ENCODE data around the gene MAN2A1.
"Not testable (repeated sequence)": the region's sequence is repeated elsewhere in the genome, so short reads cannot be mapped to it uniquely, and the experiment has no call there.

The MAN2A1 gene

GRCh38 chr5:109876941-109877669 lies 187.4 kb downstream of the MAN2A1 start:
- FAIRE-seq (peak; percentile 64), DNase-seq (ENCODE audit: insufficient read length, low spot score) (peak; percentile 19)
- no peak for TF ChIP-seq POLR2A (IDR thresholded peaks at IDR 0.05; ENCODE audit: low read depth, low read length)

DNA sequence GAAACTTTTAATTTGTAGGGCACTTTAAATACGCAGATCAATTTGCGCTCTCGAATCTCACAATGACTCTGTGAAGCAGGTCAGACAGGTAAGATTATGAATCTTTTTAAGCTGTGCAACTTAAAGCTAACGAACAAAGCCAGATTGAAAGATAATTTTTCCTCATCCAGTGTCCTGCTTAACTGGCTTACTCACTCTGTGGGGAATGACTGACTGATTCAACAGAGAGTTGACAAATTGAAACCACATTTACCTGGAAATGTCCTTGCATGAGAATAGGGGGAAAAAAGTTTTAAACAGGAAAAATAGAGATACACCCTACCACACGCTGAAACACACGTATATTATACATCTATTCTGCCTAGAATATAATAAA lies 187.9 kb downstream of the MAN2A1 start:
- no peak for TF ChIP-seq POLR2A (IDR thresholded peaks at IDR 0.05; ENCODE audit: low read depth, low read length)
- peak; percentile 60 for FAIRE-seq
- no peak for DNase-seq (ENCODE audit: insufficient read length, low spot score)

- FAIRE-seq, result no peak
- TF ChIP-seq POLR2A (IDR thresholded peaks at IDR 0.05; ENCODE audit: low read depth, low read length), result no peak
- no peak for DNase-seq (ENCODE audit: insufficient read length, low spot score)
These were observed 189.2 kb downstream of the MAN2A1 start for GRCh38 chr5:109878887-109879286.

- FAIRE-seq (no peak), DNase-seq (ENCODE audit: insufficient read length, low spot score) (no peak)
- no peak for TF ChIP-seq POLR2A (IDR thresholded peaks at IDR 0.05; ENCODE audit: low read depth, low read length)
These were observed 191.4 kb downstream of the MAN2A1 start for GRCh38 chr5:109880907-109881685.

GRCh38 chr5:109882546-109882945 lies 192.8 kb downstream of the MAN2A1 start:
- DNase-seq (ENCODE audit: insufficient read length, low spot score), result no peak
- FAIRE-seq, result no peak
- no peak for TF ChIP-seq POLR2A (IDR thresholded peaks at IDR 0.05; ENCODE audit: low read depth, low read length)

DNA sequence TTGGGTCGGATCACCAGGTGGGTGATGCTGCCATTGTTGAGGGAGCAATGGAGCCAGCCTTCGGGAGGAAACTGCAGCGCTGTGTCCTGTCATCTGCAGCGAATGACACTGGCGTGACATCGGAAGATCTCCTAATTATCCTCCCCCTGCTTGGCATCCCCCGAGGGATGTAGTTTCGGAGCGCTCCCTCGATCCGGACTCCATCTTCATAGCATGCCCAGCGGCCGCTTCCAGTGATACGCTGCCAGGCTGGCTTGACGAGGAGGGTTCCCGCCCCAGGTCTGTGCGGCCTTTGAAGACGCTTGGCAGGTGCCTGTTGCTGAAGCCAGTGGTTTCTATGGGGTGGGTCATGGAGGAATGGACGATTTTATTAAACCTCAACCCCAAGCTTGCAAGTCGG lies 194.9 kb downstream of the MAN2A1 start:
- no peak for DNase-seq (ENCODE audit: insufficient read length, low spot score)
- no peak for TF ChIP-seq POLR2A (IDR thresholded peaks at IDR 0.05; ENCODE audit: low read depth, low read length)
- no peak for FAIRE-seq

DNA sequence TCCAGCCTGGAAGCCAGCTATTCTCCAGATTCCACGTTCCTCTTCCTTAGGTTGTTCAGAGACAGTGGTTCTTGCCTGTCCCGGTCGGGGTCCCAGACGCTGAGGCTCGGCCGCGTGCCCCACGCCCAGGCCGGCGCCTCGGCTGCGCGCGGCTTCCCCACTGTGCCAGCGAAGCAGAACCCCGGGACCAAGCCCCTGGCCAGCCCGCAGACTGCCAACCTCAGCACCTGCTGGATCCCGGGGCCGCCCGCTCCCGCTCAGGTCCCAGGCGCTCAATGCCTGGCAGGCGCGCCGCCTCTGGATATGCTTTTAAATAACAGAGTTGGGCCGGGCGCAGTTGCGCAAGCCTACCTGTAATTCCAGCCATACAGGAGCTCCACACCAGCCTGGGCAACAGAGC lies 195.5 kb downstream of the MAN2A1 start:
- DNase-seq (ENCODE audit: insufficient read length, low spot score), result no peak
- no peak for FAIRE-seq
- no peak for TF ChIP-seq POLR2A (IDR thresholded peaks at IDR 0.05; ENCODE audit: low read depth, low read length)

DNA sequence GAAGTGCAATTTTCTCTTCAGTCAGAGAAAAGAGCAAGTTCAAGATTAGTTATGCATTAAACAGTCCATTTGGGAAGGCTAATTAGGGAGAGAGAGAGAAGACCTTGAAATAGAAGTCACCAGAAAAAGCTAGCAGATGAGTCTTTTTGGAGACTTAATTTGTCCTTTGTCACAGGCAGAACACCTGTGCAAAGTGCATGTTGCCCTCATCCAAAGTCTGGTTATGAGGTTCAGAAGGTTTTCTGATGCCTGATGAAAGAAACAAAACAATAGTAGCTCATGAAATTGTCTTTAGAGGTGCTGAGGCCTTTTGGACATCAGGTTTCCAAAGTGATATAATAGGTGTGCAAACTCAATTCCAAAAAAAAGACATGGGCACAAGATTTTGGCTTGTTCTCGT lies 199.3 kb downstream of the MAN2A1 start:
- DNase-seq (ENCODE audit: insufficient read length, low spot score) (no peak), FAIRE-seq (no peak)
- TF ChIP-seq POLR2A (IDR thresholded peaks at IDR 0.05; ENCODE audit: low read depth, low read length), result no peak

DNA sequence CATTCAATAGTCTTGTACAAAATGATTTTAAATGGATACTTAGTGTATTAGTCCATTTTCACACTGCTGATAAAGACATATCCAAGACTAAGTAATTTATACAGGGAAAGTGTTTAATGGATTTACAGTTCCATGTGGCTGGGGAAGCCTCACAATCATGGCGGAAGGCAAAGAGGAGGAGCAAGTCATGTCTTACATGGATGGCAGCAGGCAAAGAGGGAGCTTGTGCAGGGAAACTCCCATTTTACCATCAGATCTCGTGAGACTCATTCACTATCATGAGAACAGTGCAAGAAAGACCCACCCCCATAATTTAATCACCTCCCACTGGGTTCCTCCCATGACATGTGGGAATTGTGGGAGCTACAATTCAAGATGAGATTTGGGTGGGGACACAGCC lies 203.5 kb downstream of the MAN2A1 start:
- DNase-seq (ENCODE audit: insufficient read length, low spot score); FAIRE-seq: not testable (repeated sequence)

GRCh38 chr5:109898269-109899162 lies 208.8 kb downstream of the MAN2A1 start:
- no peak for TF ChIP-seq POLR2A (IDR thresholded peaks at IDR 0.05; ENCODE audit: low read depth, low read length)
- FAIRE-seq, result no peak

GRCh38 chr5:109899163-109899535 lies 209.4 kb downstream of the MAN2A1 start:
- DNase-seq (ENCODE audit: insufficient read length, low spot score), result no peak
- FAIRE-seq, result no peak
- TF ChIP-seq POLR2A (IDR thresholded peaks at IDR 0.05; ENCODE audit: low read depth, low read length), result no peak

More at GRCh38 chr5:109898269-109899162, 208.8 kb downstream of the MAN2A1 start:
- DNase-seq (ENCODE audit: insufficient read length, low spot score), result no peak

DNA sequence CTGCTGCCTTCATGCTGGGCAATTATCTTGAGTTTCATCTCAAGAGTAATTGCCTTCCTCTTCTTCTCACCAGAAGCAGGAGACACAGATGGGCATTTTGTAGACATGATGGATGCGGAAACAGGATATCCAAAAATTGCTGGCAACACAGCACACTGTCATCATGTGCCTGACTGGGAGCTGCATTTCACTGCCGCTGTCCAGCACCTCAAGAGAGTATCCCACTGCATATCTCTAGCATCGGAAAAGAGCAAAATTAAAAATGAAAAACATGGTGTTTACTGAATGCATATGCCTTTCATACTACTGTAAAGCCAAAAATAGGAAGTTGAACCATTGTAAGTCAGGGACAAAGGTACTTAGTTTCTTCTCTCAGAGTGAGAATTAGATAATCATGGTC lies 210.7 kb downstream of the MAN2A1 start:
- no peak for TF ChIP-seq POLR2A (IDR thresholded peaks at IDR 0.05; ENCODE audit: low read depth, low read length)
- FAIRE-seq (no peak), DNase-seq (ENCODE audit: insufficient read length, low spot score) (no peak)

GRCh38 chr5:109900911-109901627 lies 211.3 kb downstream of the MAN2A1 start:
- DNase-seq (ENCODE audit: insufficient read length, low spot score), result no peak

GRCh38 chr5:109901628-109901981 lies 211.9 kb downstream of the MAN2A1 start:
- no peak for TF ChIP-seq POLR2A (IDR thresholded peaks at IDR 0.05; ENCODE audit: low read depth, low read length)
- no peak for DNase-seq (ENCODE audit: insufficient read length, low spot score)
- FAIRE-seq, result no peak

More at GRCh38 chr5:109900911-109901627, 211.3 kb downstream of the MAN2A1 start:
- no peak for TF ChIP-seq POLR2A (IDR thresholded peaks at IDR 0.05; ENCODE audit: low read depth, low read length)
- no peak for FAIRE-seq
